Stimulated activated CD4-positive, alpha-beta T cell treated with anti-CD3 and anti-CD28 coated beads, Interleukin-1b, Interleukin-23, amount 100 ng/mL, for 48 hours (primary cell): ENCODE data around the gene CD300LB.
A peak's percentile ranks its signal among the peaks of the same experiment; 100 is the strongest.
"Not testable (repeated sequence)": the region's sequence is repeated elsewhere in the genome, so short reads cannot be mapped to it uniquely, and the experiment has no call there.

ENCODE experiments used
- DNase-seq: peaks from one replicate; pipeline ENCODE4 v3.0.0-alpha.2; 2020

CD300LB gene

DNA sequence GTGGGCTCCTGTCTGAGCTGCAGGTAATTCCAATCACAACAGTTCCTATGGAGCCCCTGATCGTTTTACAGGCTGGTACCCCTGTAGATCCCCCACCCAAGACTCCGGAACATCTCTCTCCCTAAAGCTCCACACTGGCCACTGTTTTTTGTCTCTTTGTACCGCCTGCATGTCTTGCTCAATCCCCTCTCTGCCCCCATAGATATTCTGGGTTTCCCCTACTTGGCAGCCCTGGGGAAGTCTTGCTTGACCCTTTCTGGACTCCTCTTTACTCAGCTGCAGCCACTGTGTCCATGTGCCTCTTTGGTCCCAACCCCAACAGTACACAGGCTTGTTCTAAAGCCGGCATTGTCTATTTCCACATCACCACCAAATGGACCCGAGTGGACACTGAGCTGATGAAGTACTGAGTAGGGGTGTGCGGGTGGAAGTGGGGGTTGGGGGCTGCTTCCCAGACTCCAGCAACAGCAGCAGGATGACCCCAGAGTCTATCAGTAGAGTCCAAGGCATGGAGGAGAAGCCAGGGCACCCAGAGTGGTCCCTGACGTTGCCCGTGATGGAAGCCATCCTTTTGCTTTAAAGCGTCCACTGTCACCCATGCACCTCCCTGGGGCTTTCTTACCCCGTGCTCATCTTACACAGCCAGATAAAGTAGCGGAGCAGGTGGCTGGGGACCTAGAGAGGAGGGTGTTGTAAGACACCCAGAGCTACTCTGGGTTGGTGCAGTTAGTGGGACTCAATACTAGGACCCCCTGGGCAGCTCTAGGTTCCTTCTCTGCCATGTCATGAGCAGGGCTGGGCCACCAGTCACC, 6.4 kb downstream of the CD300LB start:
- DNase-seq: no peak

DNA sequence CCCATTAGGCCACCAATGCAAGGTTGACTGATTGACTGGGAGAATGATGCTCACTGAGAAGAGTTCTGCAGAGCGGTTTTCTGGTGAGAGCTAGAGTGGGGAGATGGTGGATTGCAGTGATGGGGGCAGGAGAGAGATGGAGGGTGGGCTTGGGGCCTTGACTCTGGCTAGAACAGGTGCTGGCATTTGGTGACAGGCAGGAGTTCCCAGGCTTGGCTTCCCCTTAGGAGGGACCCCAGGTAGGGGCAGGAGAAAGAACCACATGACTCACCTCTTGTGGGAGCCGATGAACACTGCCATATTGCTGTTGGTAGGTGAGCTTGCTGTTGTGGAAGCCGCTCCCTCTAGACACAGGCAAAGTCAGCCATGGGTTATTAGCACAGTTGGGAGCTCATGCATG, 8.0 kb downstream of the CD300LB start:
- no peak for DNase-seq

DNA sequence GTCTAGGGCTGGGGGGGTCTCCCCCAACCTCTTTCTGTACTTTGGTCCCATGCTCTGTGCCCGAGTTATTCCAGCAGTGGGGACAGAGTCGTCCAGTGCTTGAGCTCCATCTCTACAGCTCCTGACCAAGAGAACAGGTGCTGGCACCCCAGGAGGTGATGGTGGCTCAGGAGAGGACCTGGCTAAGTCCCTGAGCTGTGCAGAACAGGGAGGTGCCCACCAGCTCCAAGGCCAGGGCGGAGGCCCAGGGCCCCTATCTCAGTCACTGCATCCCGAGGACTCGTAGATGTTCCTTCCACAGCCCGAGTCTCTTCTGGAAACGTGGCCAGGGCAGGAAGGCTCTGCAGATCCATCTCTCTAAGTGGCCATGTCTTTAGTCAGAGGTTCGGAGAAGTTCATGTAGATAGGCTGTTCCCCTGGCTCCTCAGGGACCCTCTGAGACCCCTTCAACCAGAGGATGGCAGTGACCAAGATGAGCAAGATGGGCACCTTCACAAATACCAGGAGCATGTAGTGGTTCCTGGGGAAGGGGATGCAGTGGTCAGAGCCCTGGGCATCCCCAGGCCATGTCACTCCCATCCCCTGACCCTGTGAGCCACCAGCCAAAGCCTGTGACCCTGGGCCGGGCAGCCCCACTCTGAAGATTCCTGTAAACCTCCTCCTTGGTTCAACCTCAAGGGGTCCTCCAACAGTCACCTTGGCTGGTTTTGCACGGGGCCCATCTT, 8.7 kb downstream of the CD300LB start:
- no peak for DNase-seq

DNA sequence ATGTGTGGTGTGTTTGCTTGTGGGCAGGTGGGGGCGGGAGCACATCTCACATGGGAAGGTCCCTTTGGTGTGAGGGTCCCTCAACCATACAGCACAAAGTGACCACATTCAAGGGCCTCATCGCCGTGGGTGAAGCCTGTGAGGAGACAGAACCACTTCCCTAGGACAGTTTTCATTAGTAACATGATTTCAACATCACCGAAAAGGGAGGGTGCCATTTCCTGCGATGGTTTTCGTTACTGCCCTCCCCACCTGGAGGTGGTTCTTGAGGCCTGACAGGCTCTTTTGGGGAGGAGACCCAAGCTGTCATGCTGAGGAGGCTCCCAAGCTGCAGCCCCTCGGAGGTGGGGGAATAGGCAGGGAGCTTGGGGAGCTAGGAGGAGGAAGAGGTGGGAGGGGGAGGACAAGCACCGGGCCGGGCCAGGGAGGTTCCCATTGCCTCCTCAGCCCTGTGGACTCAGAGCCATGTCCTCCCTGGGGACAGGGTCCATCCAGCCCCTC, 9.5 kb downstream of the CD300LB start:
- no peak for DNase-seq

DNA sequence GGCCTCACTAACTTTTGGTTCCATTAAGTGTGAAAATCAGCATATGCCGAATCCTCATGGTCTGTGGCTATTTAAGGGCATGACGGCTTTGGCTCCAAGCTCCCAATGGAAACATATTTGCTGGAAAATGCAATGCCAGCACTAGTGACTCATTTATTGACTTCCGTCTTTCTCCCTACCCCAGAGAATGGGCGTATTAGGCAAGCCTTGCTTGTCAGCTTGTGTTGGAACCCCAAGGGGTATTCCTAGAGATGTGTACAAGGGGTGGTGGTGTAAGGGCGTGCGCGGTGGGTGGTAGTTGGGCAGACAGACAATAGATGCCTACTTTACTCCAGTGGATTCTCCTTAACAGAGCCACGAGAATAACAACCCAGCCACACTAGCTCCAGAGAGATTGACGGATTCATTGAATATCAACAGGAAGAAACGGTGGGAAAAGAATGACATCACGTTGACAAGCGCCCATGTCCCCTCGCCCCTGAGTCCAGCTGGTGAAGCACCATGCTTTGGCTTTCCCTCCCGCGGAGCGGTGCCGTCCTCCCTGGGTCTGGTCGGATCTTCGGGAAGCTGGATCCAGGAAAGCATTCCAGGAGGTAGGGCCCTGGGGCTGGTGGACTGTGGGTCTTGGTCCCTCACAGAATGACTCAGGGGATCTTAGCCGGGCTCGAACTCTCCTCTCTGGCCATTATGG, 10.3 kb downstream of the CD300LB start:
- no peak for DNase-seq

DNA sequence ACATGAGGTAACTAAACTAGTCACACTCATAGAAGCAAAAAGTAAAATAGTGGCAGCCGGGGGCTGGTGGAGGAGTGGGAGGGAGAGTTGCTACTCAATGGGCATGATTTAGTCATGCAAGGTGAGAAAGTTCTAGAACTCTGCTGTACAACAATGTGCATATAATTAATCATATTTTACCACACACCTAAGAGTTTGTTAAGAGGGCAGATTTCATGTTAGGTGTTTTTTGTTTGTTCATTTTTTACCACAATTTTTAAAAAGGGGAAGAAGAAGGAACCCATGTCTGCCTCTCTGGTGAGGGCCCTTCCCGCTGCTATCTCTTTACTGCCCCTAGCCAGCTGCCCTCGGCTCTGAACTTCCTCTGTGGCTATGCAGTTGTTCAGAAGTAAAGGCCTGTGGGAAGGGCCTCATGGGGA, 11.2 kb downstream of the CD300LB start:
- peak; percentile 56 for DNase-seq

DNA sequence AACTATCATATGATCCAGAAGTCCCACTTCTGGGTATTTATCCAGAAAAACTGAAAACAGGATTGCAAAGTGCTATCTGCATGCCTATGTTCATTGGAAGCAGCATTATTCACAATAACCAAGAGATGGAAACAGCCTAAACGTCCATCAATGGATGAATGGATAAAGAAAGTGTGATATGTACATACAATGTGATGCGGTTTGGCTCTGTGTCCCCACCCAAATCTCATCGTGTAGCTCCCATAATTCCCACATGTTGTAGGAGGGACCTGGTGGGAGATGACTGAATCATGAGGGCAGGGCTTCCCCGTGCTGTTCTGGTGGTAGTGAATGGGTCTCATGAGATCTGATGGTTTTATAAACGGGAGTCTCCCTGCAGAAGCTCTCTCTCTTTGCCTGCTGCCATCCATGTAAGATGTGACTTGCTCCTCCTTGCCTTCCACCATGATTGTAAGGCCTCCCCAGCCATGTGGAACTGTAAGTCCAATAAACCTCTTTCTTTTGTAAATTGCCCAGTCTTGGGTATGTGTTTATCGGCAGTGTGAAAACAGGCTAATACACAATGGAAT, 12.8 kb downstream of the CD300LB start:
- not testable (repeated sequence) for DNase-seq

DNA sequence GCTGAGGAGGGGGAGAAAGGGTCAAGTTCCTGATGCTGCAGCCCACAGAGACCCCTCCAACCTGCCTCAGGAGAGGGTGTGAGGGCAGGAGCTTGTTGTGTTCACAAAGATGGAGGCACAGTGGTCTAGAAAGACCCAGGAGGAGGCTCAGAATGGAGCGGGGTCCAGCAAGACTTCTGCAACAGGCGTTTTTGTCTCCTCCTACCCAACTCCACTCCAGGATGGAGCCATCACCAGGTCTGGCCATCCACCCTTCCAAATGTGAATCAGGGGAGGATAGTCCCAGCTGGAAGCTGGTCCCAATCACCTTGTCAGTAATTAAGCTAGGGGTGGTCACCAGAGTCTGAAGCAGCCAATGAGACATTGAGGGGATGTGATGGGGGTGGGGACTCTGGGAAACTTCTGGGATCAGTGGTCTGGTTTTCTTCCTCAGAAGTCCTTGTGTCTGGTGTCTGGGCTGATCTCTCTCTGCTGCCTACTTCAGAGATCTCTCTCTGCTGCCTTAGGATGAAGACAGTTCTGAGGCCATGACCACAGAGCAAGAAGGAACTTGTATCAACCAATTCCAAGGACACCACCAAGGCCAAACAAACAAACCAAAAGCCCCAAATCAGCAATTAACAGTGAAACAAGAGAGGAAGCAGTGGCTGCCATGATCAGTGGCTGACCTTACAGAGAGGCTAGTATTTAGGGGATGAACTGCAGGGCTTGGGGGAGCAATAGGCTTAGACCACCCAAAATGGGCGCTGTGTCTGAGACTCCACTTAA, 14.5 kb downstream of the CD300LB start:
- DNase-seq: no peak

DNA sequence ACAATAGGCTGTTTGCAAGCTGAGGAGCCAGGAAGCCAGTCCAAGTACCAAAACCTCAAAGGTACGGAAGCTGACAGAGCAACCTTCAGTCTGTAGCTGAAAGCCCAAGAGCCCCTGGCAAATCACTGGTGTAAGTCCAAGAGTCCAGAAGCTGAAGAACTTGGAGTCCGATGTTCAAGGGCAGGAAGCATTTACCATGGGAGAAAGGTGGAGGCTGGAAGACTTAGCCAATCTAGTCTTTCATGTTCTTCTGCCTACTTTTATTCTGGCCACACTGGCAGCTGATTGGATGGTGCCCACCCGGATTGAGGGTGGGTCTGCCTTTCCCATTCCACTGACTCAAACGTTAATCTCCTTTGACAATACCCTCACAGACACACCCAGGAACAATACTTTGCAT, 15.3 kb downstream of the CD300LB start:
- no peak for DNase-seq

DNA sequence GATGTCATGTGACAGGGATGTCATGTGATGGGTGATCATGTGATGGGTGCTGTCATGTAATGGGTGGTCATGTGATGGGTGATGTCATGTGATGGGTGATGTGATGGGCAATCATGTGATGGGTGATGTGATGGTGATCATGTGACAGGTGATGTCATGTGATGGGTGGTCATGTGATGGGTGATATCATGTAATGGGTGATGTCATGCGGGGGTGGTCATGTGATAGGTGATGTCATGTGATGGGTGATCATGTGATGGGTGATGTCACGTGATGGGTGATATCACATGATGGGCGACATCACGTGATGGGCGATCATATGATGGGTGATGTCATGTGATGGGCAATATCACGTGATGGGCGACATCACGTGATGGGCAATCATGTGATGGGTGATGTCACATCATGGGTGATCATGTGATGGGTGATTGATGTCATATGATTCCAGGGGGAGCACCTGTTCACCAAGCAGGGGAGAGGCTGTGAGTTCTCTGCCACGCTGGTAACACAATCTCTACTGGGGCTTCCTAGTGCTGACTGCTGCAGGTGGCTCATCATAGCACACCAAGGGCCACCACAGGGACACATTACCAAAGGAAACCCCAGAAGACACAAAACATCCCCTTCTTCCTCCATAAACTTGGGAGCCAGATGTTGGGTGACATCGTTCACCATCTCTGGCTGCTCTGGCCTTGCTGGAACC, 16.5 kb downstream of the CD300LB start:
- DNase-seq: peak; percentile 57

DNA sequence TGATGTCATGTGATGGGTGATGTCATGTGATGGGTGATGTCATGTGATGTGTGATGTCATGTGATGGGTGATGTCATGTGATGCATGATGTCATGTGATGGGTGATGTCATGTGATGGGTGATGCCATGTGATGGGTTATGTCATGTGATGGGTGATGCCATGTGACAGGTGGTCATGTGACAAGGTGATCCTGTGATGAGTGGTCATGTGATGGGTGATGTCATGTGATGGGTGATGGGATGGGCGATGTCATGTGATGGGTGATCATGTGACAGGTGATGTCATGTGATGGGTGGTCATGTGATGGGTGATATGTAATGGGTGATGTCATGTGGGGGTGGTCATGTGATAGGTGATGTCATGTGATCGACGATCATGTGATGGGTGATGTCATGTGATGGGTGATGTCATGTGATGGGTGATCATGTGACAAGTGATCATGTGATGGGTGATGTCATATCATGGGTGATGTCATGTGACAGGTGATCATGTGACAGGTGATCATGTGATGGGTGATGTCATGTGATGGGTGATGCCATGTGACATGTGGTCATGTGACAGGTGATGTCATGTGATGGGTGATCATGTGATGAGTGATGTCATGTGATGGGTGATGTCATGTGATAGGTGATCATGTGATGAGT, 17.2 kb downstream of the CD300LB start:
- peak; percentile 59 for DNase-seq

DNA sequence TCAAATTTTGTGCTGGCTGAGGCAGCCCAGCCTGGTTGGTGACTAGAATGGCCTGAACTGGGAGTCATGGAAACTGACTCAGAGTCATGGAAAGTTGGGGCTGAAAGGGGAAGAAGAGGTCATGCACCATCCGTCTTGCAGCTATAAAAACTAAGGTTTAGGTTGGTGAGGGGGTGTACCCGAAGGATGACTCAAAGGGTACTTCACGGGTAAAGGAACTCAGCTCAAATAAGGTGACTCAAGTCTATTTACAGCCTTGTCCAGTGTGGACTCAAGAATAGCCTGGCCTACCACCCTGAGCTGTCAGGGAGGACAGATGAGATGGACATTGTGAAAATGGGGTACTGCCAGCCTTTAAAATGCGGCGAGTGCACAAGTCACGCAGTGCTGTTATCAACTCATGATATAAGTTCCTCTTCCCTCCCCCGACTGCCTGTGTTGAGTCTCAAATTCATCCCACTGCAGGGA, 18.6 kb downstream of the CD300LB start:
- peak; percentile 69 for DNase-seq

DNA sequence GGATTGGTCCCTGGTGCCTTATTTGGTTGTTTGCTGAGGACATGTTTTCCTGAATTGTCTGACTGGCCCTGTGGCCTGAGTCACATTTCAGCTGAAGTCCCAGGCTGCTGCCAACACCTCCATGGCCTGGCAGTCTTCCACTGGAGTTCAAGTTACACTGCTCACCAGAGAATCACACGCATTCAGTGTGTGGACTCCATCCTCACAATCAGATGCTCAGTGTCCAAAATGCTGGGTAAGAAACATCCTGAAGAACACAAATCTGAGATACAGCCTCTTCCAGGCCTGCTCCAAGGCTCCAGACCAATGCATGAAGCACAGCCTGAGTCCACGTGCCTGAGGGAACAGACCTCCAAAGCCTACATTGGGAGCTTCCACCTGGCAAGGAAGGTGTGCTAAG, 19.2 kb downstream of the CD300LB start:
- DNase-seq: no peak

DNA sequence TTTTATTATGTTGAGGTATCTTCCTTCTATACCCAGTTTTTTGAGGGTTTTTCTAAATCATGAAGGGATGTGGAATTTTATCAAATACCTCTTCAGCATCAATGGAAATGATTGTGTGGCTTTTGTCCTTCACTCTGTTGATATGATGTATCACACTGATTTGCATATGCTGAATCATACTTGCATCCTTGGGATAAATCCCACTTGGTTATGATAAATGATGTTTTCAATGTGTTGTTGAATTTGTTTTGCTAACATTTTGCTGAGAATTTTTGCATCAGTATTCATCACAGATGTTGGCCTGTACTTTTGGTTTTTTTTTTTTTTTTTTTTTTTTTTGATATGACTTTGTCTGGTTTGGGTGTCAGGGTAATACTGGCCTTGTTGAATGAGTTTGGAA, 23.1 kb downstream of the CD300LB start:
- no peak for DNase-seq

DNA sequence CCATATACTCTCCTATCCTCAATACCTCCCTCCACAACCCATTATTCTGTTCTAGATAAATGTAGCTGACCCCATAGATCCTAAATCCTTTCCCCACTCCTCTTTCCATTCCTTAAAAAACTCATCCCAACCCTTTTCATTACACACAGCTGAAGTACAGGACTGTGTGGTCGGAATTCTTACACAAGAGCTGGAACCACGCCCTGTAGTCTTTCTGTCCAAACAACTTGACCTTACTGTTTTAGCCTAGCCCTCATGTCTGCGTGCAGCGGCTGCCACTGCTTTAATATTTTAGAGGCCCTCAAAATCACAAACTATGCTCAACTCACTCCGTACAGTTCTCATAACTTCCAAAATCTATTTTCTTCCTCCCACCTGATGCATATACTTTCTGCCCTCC, 27.3 kb downstream of the CD300LB start:
- DNase-seq: not testable (repeated sequence)

DNA sequence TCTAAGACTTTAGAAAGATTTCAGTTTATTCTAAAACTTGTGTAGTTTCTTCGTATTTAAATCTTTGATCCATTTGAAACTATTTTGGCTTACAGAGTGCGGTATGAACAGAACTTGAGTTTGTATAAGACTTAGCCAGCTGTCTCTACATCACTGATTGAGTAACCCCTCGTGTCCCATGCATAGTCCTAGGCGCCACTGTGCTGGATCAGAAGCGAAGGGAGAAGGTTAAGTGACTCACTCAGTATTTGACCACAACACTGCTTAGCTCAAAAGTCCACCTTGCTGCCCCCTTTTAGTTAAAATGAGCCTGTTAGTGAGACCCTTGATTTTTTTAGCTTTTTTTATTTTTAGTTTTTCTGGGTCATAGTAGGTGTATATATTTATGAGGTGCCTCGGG, 28.4 kb downstream of the CD300LB start:
- no peak for DNase-seq

DNA sequence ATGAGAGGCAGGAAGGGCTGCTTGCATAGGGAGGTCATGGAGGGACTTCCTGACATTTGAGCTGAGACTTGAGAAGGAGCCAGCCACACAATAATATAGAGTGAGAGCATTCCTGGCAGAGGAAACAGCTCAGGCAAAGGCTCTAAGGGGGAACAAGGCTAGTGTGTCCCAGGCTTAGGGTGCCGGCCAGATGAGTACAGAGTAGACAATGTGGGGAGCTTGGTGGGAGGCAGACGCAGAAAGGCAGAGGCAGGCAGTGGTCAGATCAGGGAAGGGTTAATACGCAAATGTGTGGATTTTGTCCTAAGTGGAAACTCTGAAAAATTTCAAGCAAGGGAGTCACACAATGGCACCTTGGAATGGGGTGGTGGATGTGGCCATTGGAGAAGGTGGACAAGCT, 31.3 kb downstream of the CD300LB start:
- DNase-seq: no peak

DNA sequence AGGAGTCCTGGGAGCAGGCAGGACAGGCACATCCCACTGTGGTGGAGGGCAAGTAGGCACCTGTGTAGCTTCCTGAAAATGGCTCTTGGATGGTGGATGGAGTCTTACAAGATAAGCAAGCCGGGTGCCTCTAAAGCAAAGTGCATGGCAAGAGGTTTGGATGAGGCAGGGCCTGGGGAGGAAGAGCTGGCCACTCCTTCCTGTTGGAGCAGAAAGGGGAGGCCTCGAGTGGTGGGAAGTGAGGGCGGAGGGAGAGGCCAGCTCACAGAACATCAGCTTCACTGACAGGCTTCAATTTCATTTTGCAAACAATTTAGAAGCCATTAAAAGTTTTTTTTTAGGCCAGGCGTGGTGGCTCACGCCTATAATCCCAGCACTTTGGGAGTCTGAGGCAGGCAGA, 33.8 kb downstream of the CD300LB start:
- no peak for DNase-seq

DNA sequence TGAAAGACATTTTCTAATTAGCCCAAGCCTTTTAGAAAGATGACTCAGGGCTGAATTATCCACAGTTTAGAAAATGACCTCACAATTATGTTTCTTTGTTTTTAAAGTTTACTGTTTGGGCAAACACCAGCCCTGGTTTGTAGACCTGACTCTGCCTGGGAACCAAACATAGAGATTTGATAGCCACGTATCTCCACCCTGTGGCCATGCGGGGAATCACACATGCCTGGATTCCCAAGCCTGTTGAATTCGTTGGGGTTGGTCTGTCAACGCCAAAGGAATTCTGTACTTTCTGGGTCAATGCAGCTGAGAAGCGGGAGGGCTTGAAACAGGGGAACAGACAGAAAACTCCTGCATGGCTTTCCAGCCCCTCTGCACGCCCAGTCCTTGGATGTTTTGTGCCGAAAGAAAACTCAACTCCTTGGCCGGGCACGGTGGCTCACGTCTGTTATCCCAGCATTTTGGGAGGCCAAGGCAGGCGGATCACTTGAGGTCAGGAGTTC, 37.9 kb downstream of the CD300LB start:
- DNase-seq: peak; percentile 54

DNA sequence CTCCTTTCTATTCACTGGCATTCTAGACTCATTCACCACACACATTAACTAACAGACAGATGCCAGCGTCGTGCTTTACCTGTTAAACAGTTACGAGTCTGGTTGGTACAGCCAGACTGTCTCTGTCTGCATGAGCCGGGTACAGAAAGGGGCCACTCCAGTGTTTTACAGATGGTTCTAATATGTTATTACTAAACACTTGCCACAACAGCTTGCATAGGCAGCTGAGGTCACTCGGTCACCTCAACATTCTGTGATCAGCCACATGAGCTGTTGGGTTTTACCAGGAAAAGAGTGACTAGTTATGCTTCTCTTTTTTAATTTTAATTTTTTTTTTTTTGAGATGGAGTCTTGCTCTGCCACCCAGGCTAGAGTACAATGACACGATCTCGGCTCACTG, 39.6 kb downstream of the CD300LB start:
- DNase-seq: no peak

DNA sequence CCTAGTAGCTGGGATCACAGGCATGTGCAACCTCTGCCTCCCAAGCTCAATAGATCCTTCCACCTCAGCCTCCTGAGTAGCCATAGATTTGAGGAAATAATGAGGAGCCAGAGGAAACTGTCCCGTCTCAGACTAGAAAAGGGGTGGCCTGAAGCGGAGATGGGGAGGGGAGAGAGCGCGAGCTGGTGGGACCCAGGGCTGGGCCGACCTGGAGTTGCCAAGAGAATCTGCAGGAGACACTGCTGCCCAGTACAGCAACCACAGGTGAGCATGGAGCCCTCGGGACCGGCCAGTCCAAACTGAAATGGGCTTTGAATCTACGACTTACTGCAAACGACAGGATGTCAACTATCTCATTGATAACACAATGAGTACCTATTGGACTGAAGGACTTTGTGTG, 40.6 kb downstream of the CD300LB start:
- no peak for DNase-seq
